Frontal cortex (tissue), 4 donors: ENCODE data around the gene POTEF. TPM values are rescaled to one million over a fixed set of nuclear protein-coding genes. Genes with fewer than 3 reads are reported as not detected.
"Not testable (repeated sequence)": the region's sequence is repeated elsewhere in the genome, so short reads cannot be mapped to it uniquely, and the experiment has no call there.

Source experiments
- DNase-seq, 2 donors: peaks; one replicate each; pipeline ENCODE4 v3.0.0; 2012; ENCODE audit warnings: low spot score in 2 of 2
- FAIRE-seq: peaks from 2 replicates; lab custom pipeline; 2012; peaks lifted over from hg19 to GRCh38; lab: Jason Lieb, UNC
- small RNA-seq: library from RNA; depleted of rRNA; stranded (forward); fragments of <200 nt; gene quantifications from one replicate; pipeline ENCODE3, GENCODE V24; 2014
- total RNA-seq: library from RNA; depleted of rRNA; stranded (reverse); fragments of >200 nt; gene quantifications from one replicate; pipeline ENCODE4 v1.2.3, GENCODE V29; 2014
- donor health status: control.
- donor health status: control.
- donor health status: control.

POTEF gene
- total RNA-seq, 1 donor from 2014 or later, result not detected

DNA sequence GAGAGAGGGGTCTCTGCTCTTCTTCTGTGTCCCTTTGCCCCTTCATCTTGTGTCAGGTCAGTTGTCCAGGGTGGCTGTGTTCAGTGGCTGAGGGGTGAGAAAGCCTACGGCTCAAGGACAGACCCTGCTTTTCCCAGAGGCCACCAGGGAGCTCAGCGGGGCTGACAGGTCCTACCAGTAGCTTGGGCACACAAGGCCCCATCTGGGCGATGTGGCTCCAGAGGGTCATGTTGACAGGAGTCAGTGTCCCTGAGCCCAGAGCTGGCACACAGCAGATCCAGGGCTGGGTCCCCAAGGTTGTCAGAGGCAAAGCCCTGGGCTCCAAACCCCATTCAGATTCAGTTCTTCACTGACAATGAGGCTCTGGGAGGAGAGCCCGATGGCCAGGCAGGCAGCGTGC is 8.1 kb upstream of the POTEF start:
- not testable (repeated sequence) for FAIRE-seq, DNase-seq

DNA sequence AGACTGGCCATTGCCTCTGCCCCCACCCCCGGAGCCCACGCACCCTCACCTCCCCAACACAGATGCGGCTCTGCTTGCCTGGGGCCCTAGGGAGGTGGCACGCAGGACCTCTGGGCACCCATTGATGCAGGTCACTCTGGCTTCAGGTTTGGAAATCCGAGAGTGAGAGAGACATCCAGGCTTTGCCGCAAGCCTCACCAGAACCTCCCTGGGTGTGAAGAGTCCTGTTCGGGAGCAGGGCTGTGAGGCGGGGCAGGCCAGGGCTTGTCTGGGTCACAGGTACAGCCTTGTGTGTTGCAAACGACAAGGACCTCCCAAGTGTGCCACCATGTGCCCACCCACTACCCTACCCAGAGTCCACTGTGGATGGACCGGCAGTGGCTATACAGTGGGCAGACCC is 7.5 kb upstream of the POTEF start:
- FAIRE-seq, DNase-seq: not testable (repeated sequence)

DNA sequence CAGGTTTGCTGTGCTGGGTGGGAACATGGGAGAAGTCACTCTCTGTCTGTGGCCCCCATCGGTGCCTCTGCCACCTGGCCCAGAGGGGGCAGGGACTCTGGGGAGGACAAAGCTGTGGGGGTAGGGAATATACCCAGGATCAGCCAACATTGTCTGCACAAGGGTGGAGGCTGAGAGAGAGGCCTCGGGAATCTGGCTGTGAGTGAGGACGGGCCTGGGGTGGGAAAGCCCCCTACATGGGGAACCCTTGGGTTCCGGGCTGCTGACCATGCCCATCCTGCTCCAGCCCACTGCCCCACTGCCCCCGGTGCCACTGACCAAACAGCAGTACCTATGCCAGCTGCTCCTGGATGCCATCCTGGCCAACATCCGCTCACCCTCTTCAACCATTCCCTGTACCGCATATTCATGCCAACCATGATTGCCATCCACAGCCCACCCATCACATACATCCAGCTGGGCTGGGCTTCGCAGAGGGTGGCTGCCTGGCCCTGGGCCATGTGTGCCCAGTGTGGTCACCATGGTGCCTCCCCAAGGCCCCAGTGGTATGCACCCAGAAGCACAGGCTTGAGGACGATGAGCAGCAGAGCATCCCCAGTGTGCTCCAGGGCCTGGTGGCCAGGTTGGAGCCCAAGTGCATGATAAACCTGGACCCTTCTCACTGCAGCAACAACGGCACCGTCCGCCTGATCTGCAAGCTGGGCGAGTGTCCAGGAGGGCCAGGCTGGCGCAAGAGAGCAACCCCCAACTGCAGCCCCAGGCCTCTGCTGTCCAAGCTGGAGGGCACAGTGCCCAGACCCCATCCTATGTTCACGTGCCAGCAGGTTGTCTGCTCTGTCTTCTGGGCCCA is 6.9 kb upstream of the POTEF start:
- FAIRE-seq (no peak), DNase-seq (no peak)

DNA sequence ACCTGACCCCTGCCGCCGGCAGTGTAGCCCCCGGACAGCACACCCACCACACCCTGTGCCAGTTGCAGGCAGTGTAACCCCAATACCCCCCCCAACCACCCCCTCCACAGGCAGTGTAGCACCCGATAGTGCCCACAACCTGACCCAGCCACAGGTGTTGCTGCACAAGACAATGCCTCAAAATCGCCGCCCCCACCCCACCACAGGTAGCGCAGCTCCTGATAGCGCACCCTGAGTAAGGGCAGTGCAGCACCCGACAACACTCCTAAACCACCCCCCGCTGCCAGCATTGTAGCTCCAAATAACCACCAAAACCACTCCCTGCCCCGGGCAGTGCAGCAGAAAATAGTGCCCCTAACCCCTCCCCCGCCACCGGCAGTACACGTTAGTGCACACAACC is 558 bp downstream of the POTEF start:
- DNase-seq, FAIRE-seq: not testable (repeated sequence)

DNA sequence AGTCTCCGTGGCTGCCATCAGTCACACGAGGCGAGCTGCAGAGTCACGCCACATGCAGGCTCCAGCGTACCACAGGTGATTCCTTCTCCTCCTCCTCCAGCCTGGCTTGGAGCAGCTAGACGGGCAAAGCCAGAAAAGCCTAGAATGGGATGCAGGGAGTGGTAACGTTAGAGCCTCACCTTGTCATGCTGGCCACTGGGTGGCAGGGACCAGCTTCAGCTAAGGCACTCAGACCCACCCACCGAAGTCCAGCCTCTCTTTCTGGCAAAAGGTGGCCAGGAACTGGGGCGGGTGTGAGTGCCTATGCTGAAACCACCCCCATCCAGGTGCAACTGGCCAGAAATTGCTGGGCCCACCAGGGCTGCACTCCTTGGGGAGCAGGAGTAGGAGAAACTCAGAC is 1.3 kb downstream of the POTEF start:
- DNase-seq, FAIRE-seq: not testable (repeated sequence)

GRCh38 chr2:130120924-130121323 is 8.1 kb downstream of the POTEF start:
- FAIRE-seq, DNase-seq: not testable (repeated sequence)

- not testable (repeated sequence) for DNase-seq, FAIRE-seq
Observed at GRCh38 chr2:130102597-130103363, 26.2 kb downstream of the POTEF start.

GRCh38 chr2:130062645-130063044 is 66.4 kb downstream of the POTEF start:
- not testable (repeated sequence) for DNase-seq, FAIRE-seq

DNA sequence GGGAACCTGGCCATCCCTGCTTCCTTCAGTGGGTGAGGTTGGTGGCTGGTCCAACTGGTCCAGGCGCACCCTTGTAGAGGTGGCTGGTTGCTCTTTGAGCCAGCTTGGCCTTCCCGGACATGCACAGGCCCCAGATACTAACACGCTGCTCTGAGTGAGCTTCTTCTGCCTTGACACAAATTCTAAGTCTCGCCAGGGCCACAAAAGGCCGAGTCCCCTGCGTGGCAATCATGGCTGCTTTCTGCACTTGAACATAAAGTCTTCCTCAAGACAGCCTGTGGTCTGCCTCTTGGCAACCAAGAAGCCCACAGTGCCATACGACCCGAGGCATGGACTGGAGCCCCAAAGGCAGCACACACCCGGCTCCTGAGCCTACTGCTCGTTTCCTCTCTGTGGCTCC is 69.0 kb downstream of the POTEF start:
- not testable (repeated sequence) for DNase-seq, FAIRE-seq

GRCh38 chr2:130056336-130056735 is 72.7 kb downstream of the POTEF start:
- not testable (repeated sequence) for FAIRE-seq

DNA sequence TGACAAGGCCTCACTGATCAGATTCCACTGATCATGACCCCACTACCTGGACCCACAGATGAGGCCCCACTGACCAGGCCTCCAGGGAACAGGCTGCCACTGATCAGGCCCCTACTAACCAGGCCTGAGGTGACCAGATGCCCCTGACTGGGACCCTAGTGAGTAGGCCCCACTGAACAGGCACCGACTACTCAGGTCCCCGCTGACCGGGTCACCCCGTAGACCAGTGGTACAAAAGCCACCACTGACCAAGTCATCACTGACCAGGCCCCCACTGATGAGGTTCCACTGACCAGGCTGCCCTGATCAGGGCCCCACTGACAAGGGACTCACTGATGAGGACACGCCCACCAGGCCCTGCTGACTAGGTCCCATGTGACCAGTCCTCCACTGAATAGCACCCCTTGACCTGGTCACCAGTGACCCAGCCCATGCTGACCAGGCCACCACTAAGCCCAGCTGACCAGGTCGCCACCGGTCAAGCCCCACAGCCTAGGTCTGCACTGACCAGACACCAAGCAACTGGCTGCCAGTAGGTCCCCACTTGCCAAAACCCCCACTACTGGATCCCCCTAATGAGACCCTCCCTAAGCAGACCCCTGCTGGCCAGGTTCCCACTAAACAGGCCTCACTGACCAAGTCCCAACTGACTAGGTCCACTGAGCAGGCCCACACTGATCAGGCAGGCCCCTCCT is 75.7 kb downstream of the POTEF start:
- FAIRE-seq, DNase-seq: not testable (repeated sequence)

More at GRCh38 chr2:130056336-130056735, 72.7 kb downstream of the POTEF start:
- not testable (repeated sequence) for DNase-seq

GRCh38 chr2:130052376-130052775 is 76.6 kb downstream of the POTEF start:
- DNase-seq, FAIRE-seq: not testable (repeated sequence)

DNA sequence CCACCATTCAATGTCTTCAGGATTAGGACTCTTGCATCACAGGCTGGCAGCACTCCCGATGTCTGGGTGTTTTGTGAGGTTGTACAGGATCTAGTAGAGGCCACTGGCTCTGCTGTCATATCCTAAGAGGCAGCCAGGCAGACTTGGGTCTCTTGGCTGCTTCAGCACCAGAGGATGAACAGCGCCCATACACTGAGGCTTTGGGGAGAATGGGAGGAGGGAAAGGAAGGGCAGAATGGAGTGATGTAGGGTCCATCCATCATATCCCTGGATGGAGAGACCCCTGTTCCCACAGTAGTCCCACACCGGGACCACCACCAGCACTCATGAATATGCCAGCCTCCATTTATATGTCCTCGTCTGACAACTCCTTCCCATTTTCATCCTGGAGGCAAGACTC is 80.6 kb downstream of the POTEF start:
- DNase-seq, FAIRE-seq: not testable (repeated sequence)

DNA sequence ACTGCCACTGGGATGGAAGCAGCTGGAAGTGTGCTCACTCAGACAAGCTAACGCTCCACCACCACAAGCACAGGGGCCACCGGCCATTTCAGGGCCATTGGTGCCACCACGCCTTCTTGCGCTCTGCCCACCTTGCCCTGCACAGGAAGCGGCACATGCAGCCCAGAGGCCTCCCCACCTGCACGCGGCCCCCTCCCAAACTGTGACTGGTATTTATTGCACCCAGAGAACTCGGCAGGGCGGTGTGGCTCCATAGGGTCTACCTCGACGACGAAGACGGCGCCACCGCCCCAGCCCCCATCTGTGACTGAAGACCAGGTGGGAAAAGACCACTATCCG is 90.8 kb downstream of the POTEF start:
- DNase-seq, FAIRE-seq: not testable (repeated sequence)

DNA sequence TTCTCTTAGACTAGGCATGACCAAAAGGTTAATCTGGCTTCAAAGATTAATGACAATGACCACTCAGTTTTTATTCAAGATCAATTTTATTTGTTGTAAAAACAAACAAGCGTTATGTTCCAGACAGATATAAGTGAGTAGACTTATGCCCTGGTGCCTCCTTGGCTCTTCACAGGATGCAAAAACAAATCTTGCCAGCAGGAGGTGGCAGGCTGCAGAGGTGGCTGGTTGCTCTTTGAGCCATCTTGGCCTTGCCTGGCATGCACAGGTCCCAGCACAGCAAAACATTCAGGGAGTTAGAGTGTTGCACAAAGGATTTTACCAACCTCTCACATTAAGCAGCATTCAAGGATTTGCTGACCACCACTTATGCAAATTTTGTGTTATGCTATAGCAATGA is 103.1 kb downstream of the POTEF start:
- FAIRE-seq, DNase-seq: not testable (repeated sequence)

Small RNA genes lying within 50 kb of the gene (small RNA-seq; reads per million reads assigned to genes)
- not detected for gene AC018865.2
- not detected for gene RNU6-1049P

Other genes starting within 250 kb of the POTEF start
- gene RAB6C, start 149.6 kb downstream of the POTEF start, total RNA-seq, result 0.41 TPM
- gene CCDC74B, start 15.9 kb upstream of the POTEF start, total RNA-seq, result 5.7 TPM
- 9.0 TPM for gene SMPD4, start 52.4 kb upstream of the POTEF start, total RNA-seq
- 92.9 TPM for gene MZT2B, start 53.0 kb upstream of the POTEF start, total RNA-seq
- gene TUBA3E, start 69.2 kb upstream of the POTEF start, total RNA-seq, result not detected
- gene IMP4, start 213.7 kb upstream of the POTEF start, total RNA-seq, result 37.5 TPM
- gene PTPN18, start 226.8 kb upstream of the POTEF start, total RNA-seq, result 11.8 TPM